Testis (tissue), 3 donors: Measurements from ENCODE around the gene RASD2. TPM values are rescaled to one million over a fixed set of nuclear protein-coding genes. Genes with fewer than 3 reads are reported as not detected.
"Not testable (repeated sequence)": the region's sequence is repeated elsewhere in the genome, so short reads cannot be mapped to it uniquely, and the experiment has no call there.

ENCODE experiments used
- DNase-seq: peaks from one replicate; pipeline ENCODE4 v3.0.0-alpha.2; 2019
- H3K27ac ChIP-seq, 2 donors: fragments of 200-600 bp; sonication (generic); one replicate each; pipeline ENCODE4 v1.5.1; 2019
- H3K27me3 ChIP-seq: fragments of 200-600 bp; sonication (generic); one replicate; pipeline ENCODE4 v1.5.1; 2019
- H3K36me3 ChIP-seq: fragments of 200-600 bp; sonication (generic); one replicate; pipeline ENCODE4 v1.5.1; 2017; ENCODE audit warnings: low read depth; ENCODE audit errors: missing control alignments
- H3K4me1 ChIP-seq: fragments of 200-600 bp; sonication (generic); one replicate; pipeline ENCODE4 v1.5.1; 2019
- H3K4me3 ChIP-seq, 2 donors: fragments of 200-600 bp; sonication (generic); one replicate each; pipeline ENCODE4 v1.5.1; 2017 to 2019
- H3K9me3 ChIP-seq: fragments of 200-600 bp; sonication (generic); one replicate; pipeline ENCODE4 v1.5.1; 2017
- CTCF ChIP-seq, 3 experiments: fragments of 450-650 bp in 2 of 3; fragments of 200-600 bp in 1 of 3; sonication (generic) in 1 of 3; IDR thresholded peaks; one replicate each; pipeline ENCODE4 v1.5.1; 2016 to 2019; ENCODE audit warnings: antibody characterized with exemption in 3 of 3, mild to moderate bottlenecking in 2 of 3, moderate library complexity in 1 of 3
- POLR2A ChIP-seq: fragments of 450-650 bp; IDR thresholded peaks from one replicate; pipeline ENCODE4 v1.6.1; 2017; ENCODE audit warnings: antibody characterized with exemption, mild to moderate bottlenecking, moderate library complexity
- WGBS, 2 donors: methylation state at CpG; one replicate each; pipeline ENCODE4 v1.1.5; 2018; 5-methylcytosine and 5-hydroxymethylcytosine counted together
- intact Hi-C: fragments of 100-400 bp; cut with DNase I; formaldehyde crosslinking; loops from one replicate; pipeline ENCODE4 v1.15.1; 2023; ENCODE audit warnings: low total_unique reads
- polyA plus RNA-seq: library from polyadenylated mRNA; stranded (reverse); fragments of 350-450 nt; fragmentation: Illumina TruSeq; extraction: RNeasy Lipid Tissue Mini Kit (QIAGEN cat#74804); gene quantifications from one replicate; pipeline ENCODE4 v1.2.3, GENCODE V29; 2014; ENCODE audit warnings: low read depth, low replicate concordance; ENCODE audit not compliant: insufficient read depth
- total RNA-seq, 2 donors: library from RNA; depleted of rRNA; stranded (reverse); fragments of >200 nt; gene quantifications; one replicate each; pipeline ENCODE4 v1.2.3, GENCODE V29; 2016

RASD2 gene
- total and polyA plus RNA-seq, 3 donors from 2014 or later = 1.2 to 1.7 (median 1.7) TPM

GRCh38 chr22:35506259-35506570 is 34.4 kb upstream of the RASD2 start:
- Histone ChIP-seq H3K9me3 (no peaks in the 10 kb centered on the region), H3K4me1 (no peaks in the 10 kb centered on the region), H3K27ac (no peak overlapping the region), H3K36me3 (no peaks in the 10 kb centered on the region), H3K4me3 (no peak overlapping the region), H3K27me3 (no peaks in the 10 kb centered on the region)
- intact Hi-C loops = no loop called here
- DNase-seq = no peak
- no peak for TF ChIP-seq CTCF (IDR thresholded peaks at IDR 0.05)
- TF ChIP-seq POLR2A = no peak
- 73 to 74% methylated on average over 2 of the region's 2 CpGs for WGBS, 2 donors

GRCh38 chr22:35507851-35508250 is 32.8 kb upstream of the RASD2 start:
- H3K36me3 ChIP-seq, DNase-seq, H3K4me3 ChIP-seq, H3K4me1 ChIP-seq, intact Hi-C loops, H3K27ac ChIP-seq, H3K9me3 ChIP-seq, H3K27me3 ChIP-seq: not testable (repeated sequence)
- 80 to 94% methylated on average over 5 to 7 of the region's 7 CpGs for WGBS, 2 donors

GRCh38 chr22:35509451-35509850 is 31.2 kb upstream of the RASD2 start:
- H3K4me3 ChIP-seq = no peak overlapping the region
- no peak for DNase-seq
- H3K36me3 ChIP-seq = no peaks in the 10 kb centered on the region
- TF ChIP-seq CTCF (IDR thresholded peaks at IDR 0.05) (no peak), POLR2A (no peak)
- no peaks in the 10 kb centered on the region for H3K4me1 ChIP-seq
- no peaks in the 10 kb centered on the region for H3K9me3 ChIP-seq
- intact Hi-C loops = no loop called here
- no peaks in the 10 kb centered on the region for H3K27me3 ChIP-seq
- no peak overlapping the region for H3K27ac ChIP-seq
- WGBS, 2 donors = 87 to 88% methylated on average over 10 of the region's 10 CpGs

- no peak for DNase-seq
- no peak for TF ChIP-seq CTCF (IDR thresholded peaks at IDR 0.05)
- no peak for TF ChIP-seq POLR2A
- Histone ChIP-seq H3K27ac (no peak overlapping the region), H3K4me3 (no peak overlapping the region), H3K27me3 (no peaks in the 10 kb centered on the region), H3K36me3 (no peaks in the 10 kb centered on the region), H3K9me3 (no peaks in the 10 kb centered on the region), H3K4me1 (no peaks in the 10 kb centered on the region)
- intact Hi-C loops = no loop called here
- 91 to 93% methylated on average over 2 of the region's 2 CpGs for WGBS, 2 donors
Measured at GRCh38 chr22:35509960-35510359, 30.7 kb upstream of the RASD2 start.

GRCh38 chr22:35510481-35510934 is 30.1 kb upstream of the RASD2 start:
- Histone ChIP-seq H3K27ac (no peak overlapping the region), H3K27me3 (no peaks in the 10 kb centered on the region), H3K9me3 (no peaks in the 10 kb centered on the region), H3K4me3 (no peak overlapping the region), H3K4me1 (no peaks in the 10 kb centered on the region), H3K36me3 (no peaks in the 10 kb centered on the region)
- WGBS, 2 donors = 80 to 83% methylated on average over 6 of the region's 6 CpGs
- intact Hi-C loops = no loop called here
- TF ChIP-seq POLR2A = no peak
- no peak for TF ChIP-seq CTCF (IDR thresholded peaks at IDR 0.05)
- DNase-seq = no peak
